NCI-H187 treated with DMSO at 0.1 percent for 48 hours (cell line): ENCODE measurements around the gene CD63.
A peak's percentile ranks its signal among the peaks of the same experiment; 100 is the strongest.

Experiments used
- DNase-seq: peaks from one replicate; lab custom pipeline; 2025; lab: John Stamatoyannopoulos, UW

Gene CD63

DNA sequence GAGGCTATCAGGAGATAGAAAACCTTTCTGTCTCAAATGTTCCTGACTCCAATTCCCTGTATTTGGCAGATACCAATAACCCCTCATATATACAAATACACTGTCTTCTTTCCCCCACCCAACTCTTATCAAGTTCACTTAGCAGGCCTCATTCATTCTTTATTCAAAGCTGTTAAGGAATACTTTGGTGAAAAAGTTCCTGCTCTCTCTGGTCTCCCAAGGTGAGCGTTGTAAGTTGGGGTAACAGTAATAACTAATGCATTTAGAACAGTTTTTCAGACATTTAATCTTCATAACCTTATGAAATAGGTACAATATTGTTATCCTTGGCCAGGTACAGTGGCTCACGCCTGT lies 10.2 kb upstream of the CD63 start:
- no peak for DNase-seq

GRCh38 chr12:55738123-55739024 lies 9.6 kb upstream of the CD63 start:
- DNase-seq = peak; percentile 73

- no peak for DNase-seq
Observed at GRCh38 chr12:55737581-55738122, 8.8 kb upstream of the CD63 start.

- DNase-seq = peak; percentile 74
Observed at GRCh38 chr12:55736780-55737580, 8.2 kb upstream of the CD63 start.

DNA sequence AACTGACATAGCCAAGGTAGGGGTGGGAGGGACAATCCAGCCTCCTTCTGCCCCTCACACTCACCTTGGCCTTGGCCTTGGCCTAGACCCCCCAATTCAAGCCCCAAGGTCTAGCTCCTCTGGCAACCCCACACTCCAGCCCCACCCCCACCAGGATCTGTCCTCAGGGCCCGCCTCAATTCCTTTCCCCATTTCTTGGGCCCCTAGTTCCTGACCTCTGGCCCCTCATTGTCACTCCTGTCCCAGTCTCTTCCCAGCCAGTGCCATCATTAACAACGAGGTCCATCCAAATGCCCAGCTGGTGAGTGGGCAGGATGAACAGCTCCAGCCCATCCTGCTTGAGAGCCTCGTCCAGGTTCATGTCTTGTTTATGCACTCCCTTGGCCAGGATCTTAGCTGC lies 7.3 kb upstream of the CD63 start:
- DNase-seq = no peak

DNA sequence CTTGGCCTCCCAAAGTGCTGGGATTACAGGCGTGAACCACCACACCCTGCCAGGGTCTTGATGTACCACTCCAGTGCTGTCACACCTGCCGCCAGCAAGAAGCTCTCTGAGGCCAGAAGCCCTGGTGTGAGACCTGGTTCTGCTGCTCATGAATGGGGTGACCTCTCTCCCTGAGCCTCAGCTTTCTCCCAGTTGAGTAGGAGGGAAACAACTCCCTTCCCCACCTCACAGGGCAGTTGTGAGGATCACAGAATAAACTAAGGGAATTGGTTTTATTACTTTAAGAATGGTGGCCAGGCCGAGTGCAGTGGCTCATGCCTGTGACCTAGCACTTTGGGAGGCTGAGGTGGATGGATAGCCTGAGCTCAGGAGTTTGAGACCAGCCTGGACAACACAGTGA lies 5.8 kb upstream of the CD63 start:
- DNase-seq = no peak

DNA sequence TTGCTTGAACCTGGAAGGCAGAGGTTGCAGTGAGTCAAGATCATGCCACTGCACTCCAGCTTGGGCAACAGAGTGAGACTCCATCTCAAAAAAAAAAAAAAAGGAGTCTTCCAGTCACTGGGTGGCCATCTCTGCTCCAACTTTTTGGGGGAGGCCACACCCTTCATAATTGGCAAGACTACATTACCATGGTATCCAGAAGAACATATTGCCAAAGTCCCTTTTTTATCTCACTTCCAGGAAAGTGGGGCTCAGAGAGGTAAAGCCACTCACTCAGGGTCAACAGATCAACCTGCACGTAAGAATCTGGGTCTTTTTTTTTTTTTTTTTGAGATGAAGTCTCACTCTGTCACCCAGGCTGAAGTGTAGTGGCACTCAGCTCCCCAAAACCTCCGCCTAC lies 5.0 kb upstream of the CD63 start:
- no peak for DNase-seq

DNA sequence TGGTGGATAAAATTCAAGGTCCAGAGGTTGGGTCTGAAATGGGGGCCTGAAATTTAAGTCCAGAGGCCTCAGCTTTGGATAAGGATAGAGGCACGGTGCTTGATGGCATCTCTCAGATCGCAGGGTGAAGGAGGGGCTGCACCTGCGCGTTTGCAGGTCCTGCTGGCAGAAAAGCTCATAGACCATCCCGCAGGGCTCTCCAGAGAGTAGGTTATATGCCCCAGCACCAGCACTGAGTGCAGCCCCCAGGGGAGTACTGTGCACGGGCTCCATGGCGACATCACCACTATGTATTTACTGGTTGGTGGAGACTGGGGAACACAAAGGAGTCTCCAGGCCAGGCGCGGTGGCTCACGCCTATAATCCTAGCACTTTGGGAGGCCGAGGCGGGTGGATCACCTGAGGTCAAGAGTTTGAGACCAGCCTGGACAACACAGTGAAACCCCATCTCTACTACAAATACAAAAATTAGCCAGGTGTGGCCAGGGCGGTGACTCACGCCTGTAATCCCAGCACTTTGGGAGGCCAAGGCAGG lies 4.3 kb upstream of the CD63 start:
- no peak for DNase-seq

DNA sequence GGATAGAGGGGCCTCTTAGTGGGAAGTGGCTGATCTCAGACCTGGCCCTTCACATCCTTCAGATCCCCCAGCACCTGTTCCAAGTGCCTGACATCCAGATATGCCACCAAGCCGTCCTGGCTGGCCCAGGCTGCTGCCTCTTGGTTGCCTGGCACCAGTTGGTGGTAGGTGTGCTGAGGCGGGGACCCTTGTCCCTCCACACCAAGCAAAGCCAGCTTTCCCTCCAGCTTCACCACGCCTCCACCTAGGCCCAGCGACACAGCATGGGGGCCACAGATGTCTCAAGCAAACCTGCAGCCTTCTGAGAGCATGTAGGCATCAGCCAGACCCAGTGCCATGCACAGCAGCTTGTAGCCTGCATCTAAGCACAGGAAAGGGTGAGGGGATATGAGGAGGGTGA lies 3.5 kb upstream of the CD63 start:
- no peak for DNase-seq

DNA sequence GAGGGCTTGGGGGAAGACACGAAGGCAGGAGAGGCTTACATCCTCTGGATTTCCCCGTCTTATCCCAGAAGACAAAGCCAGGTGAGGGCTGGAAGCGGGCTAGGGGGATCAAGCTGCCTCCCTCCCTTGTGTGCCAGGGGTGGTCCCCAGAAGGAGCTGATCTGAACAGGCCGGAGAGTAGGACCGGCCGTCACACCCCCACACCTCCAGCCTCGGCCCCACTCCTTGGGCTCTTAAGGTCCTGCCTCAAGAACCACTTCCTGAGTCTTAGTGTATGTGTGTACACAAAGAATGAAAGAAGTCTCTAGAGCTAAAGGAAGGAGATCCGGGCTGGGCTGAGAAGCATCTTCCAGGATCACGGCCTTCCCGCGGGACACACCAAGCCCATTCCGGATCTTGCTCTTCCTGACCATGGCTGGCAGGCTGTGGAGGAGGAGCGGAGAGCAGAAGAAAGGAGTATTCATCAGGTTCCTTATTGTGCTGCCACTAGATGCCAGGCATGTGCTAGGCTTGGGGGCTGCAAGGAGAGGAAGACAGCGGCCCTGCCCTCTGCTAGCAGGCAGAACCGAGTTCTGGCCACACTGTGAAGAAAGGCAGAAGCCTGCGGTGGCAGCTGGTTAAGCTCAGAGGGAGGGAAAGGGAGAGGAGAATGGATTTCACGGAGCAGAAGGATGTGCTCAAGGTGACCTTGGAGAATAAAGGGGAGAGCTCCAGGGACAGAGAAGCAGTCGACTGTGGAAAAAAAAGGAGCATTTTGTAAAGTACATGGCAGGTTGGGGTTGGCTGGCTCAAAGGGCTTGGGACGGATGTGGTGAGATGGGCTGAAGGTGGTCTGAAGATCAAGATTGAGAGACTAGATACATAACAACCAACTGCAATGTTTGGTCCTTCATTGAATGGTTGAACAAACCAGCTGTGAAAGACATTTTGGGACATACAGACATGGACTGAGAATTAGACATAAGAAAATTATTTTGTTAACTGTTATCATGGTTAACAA lies 1.3 kb upstream of the CD63 start:
- no peak for DNase-seq

DNA sequence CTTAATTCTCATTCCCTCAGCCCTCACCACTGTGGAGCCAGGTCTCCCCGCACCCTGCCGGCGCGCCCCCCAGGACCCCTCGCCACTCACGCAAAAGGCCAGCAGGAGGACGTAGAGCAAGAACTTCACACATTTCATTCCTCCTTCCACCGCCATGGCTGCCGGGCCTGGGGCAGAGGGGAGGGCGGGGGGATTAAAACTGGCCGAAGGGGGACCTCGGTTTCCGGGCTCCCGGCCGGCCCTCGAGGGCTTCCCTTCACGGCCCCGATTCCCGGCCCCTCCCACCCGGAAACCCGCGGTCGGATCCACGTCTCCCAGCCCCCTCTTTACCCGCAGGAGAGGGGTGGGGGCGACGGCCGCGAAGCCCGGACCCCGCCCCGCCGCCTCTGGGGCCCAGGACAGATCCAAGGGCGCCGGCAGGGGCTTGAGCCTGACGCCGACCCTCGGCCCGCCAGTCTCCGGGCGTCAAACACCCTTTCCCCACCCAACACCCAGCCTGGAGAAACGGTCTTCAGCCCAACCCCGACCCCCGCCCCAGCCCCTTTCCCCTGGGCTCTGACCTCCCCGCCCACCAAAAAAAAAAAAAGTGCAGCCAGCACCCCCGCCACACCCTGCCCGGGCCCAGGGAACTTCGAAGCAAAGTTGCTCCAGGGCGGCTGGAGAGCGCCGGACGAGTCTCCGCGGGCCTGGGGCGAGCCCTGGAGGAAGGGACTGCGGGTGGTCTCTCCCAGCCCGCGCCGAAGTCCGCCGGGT lies 447 bp downstream of the CD63 start:
- DNase-seq = no peak

- DNase-seq = no peak
Observed at GRCh38 chr12:55727643-55728185, 1.1 kb downstream of the CD63 start.

- DNase-seq = no peak
Observed at GRCh38 chr12:55726971-55727370, 1.8 kb downstream of the CD63 start.

GRCh38 chr12:55725556-55725955 lies 3.3 kb downstream of the CD63 start:
- no peak for DNase-seq

DNA sequence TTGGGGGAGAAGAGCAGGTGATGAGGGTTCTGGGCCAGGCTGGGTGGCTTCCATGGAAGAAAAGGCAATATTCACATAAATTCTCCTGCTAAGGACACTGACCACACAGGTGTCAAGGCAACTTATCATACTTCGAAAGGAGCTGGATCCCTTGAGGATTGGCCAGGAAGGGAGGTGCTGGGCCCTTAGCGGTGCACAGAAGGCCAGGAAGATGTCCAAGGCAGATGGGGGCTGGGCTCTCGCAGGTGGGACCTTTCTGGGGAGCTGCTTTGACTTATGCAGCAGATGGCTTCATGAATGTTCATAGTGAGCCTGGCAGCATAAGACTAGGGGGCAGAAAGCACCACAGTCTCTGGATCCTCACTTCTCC lies 3.9 kb downstream of the CD63 start:
- DNase-seq = no peak

DNA sequence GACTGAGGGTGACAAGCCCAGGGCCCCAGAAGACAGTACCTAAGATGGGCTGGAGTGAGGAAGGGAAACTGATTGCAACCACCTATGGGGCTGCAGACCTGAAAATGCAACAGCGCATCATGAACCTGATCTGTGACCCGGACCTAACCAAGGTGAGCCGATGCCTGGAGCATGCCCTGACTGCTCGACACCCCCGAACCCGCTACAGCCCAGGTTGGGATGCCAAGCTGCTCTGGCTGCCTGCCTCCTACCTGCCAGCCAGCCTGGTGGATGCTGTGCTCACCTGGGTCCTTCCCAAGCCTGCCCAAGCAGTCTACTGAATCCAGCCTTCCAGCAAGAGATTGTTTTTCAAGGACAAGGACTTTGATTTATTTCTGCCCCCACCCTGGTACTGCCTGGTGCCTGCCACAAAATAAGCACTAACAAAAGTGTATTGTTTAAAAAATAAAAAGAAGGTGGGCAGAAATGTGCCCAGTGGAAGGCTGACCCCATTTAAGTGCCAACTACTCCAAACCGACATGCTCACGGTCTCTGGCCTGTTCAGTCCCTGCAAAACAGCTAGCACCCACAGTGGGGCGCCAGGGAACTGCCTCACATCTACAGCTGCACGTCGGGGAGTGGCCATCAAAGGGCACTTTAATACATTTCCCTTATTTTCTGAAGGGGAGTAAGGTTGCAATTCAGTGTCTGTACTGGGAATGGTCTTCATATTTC lies 4.4 kb downstream of the CD63 start:
- no peak for DNase-seq

- DNase-seq = no peak
Observed at GRCh38 chr12:55723516-55724225, 5.1 kb downstream of the CD63 start.

GRCh38 chr12:55722948-55723347 lies 5.9 kb downstream of the CD63 start:
- DNase-seq = no peak

GRCh38 chr12:55721601-55722213 lies 7.1 kb downstream of the CD63 start:
- no peak for DNase-seq
